Vagina (tissue), 2 donors: ENCODE data around the gene PIEZO2.
"Not testable (repeated sequence)": the region's sequence is repeated elsewhere in the genome, so short reads cannot be mapped to it uniquely, and the experiment has no call there.

Experiments used
- POLR2A ChIP-seq, 2 donors: fragments of 450-650 bp; IDR thresholded peaks; one replicate each; pipeline ENCODE4 v1.6.1; 2017; ENCODE audit warnings: antibody characterized with exemption in 2 of 2, mild to moderate bottlenecking in 2 of 2, moderate library complexity in 2 of 2
- POLR2AphosphoS5 ChIP-seq, 2 donors: sonication (generic); formaldehyde crosslinking; IDR thresholded peaks; one replicate each; pipeline ENCODE4 v1.9.0; 2017; ENCODE audit warnings: antibody characterized with exemption in 2 of 2, mild to moderate bottlenecking in 2 of 2, low read depth in 1 of 2; ENCODE audit not compliant: insufficient read depth in 1 of 2
- TF ChIP-seq, protein P1 (sequence below), 3 experiments: fragments of 450-650 bp in 2 of 3; fragments of 200-600 bp in 1 of 3; sonication (generic) in 1 of 3; IDR thresholded peaks; one replicate each; pipeline ENCODE4 v1.5.1; 2017 to 2019; ENCODE audit warnings: antibody characterized with exemption in 3 of 3, mild to moderate bottlenecking in 2 of 3, moderate library complexity in 2 of 3

- TF ChIP-seq, protein P1, sequence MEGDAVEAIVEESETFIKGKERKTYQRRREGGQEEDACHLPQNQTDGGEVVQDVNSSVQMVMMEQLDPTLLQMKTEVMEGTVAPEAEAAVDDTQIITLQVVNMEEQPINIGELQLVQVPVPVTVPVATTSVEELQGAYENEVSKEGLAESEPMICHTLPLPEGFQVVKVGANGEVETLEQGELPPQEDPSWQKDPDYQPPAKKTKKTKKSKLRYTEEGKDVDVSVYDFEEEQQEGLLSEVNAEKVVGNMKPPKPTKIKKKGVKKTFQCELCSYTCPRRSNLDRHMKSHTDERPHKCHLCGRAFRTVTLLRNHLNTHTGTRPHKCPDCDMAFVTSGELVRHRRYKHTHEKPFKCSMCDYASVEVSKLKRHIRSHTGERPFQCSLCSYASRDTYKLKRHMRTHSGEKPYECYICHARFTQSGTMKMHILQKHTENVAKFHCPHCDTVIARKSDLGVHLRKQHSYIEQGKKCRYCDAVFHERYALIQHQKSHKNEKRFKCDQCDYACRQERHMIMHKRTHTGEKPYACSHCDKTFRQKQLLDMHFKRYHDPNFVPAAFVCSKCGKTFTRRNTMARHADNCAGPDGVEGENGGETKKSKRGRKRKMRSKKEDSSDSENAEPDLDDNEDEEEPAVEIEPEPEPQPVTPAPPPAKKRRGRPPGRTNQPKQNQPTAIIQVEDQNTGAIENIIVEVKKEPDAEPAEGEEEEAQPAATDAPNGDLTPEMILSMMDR (IDR thresholded peaks at IDR 0.05) = not testable (repeated sequence)
- not testable (repeated sequence) for TF ChIP-seq POLR2A (IDR thresholded peaks at IDR 0.05); POLR2AphosphoS5 (IDR thresholded peaks at IDR 0.05; ENCODE audit: insufficient read depth in 1 of 2, low read depth in 1 of 2)
Observed at GRCh38 chr18:10629076-10629475, 520.3 kb downstream of the PIEZO2 start.
